PC-9 (cell line): ENCODE data around the gene CR2. TPM values are rescaled to one million over a fixed set of nuclear protein-coding genes. Genes with fewer than 3 reads are reported as not detected.

Experiments
- BruUV-seq: library from RNA; stranded (reverse); fragments of 400-500 nt; replicated peaks from 2 replicates; lab custom pipeline; 2021; lab: Mats Ljungman, UMichigan
- CTCF ChIA-PET: fragments of 300-600 bp; sonication (Branson Sonifier 250); formaldehyde crosslinking; loops from one replicate; lab custom pipeline; 2022; ENCODE audit warnings: antibody characterized with exemption; lab: Charles Lee
- POLR2A ChIA-PET: fragments of 300-600 bp; sonication (Branson Sonifier 250); formaldehyde crosslinking; loops from one replicate; lab custom pipeline; 2022; ENCODE audit warnings: antibody characterized with exemption; ENCODE audit not compliant: unreplicated experiment; lab: Charles Lee
- DNase-seq, 2 experiments: peaks; one replicate each; pipeline versions ENCODE4 v3.0.0 to v3.0.0-alpha.2; 2015 to 2022; ENCODE audit warnings: mixed read lengths in 1 of 2
- H2AFZ ChIP-seq: fragments of 200-600 bp; sonication (generic); 2 replicates; pipeline ENCODE4 v1.8.1; 2017; ENCODE audit warnings: antibody characterized with exemption
- H3F3A ChIP-seq: fragments of 200-600 bp; sonication (generic); 2 replicates; pipeline ENCODE4 v1.8.1; 2017; ENCODE audit warnings: antibody characterized with exemption, mild to moderate bottlenecking, low read depth; ENCODE audit not compliant: insufficient read depth
- H3K27ac ChIP-seq: fragments of 200-600 bp; sonication (generic); 2 replicates; pipeline ENCODE4 v1.6.1; 2016; ENCODE audit warnings: mixed run types
- H3K27me3 ChIP-seq: fragments of 200-600 bp; sonication (generic); 2 replicates; pipeline ENCODE4 v1.6.1; 2016; ENCODE audit warnings: low read depth, mixed run types; ENCODE audit not compliant: insufficient read depth
- H3K36me3 ChIP-seq: fragments of 200-600 bp; sonication (generic); 2 replicates; pipeline ENCODE4 v1.6.1; 2016; ENCODE audit warnings: low read depth, mixed run types
- H3K4me1 ChIP-seq: fragments of 200-600 bp; sonication (generic); replicated peaks from 2 replicates; pipeline ENCODE4 v1.6.1; 2016; ENCODE audit warnings: mixed run types; ENCODE audit not compliant: insufficient read depth
- H3K4me2 ChIP-seq: fragments of 200-600 bp; sonication (generic); 2 replicates; pipeline ENCODE4 v1.6.1; 2017; ENCODE audit warnings: mixed run types
- H3K4me3 ChIP-seq: fragments of 200-600 bp; sonication (generic); 2 replicates; pipeline ENCODE4 v1.6.1; 2016; ENCODE audit warnings: mixed run types
- H3K79me2 ChIP-seq: fragments of 200-600 bp; sonication (generic); 2 replicates; pipeline ENCODE4 v1.6.1; 2017; ENCODE audit warnings: low read depth, mixed run types
- H3K9me2 ChIP-seq: fragments of 200-600 bp; sonication (generic); 2 replicates; pipeline ENCODE4 v1.8.1; 2017; ENCODE audit warnings: mild to moderate bottlenecking; ENCODE audit not compliant: insufficient read depth
- H3K9me3 ChIP-seq: fragments of 200-600 bp; sonication (generic); 2 replicates; pipeline ENCODE4 v1.8.1; 2016; ENCODE audit warnings: low read depth; ENCODE audit not compliant: insufficient read depth
- H4K20me1 ChIP-seq: fragments of 200-600 bp; sonication (generic); 2 replicates; pipeline ENCODE4 v1.8.1; 2017; ENCODE audit not compliant: insufficient read depth
- CTCF ChIP-seq: fragments of 200-600 bp; sonication (generic); conservative IDR thresholded peaks from 2 replicates; pipeline ENCODE4 v1.6.1; 2017; ENCODE audit warnings: mixed run types, antibody characterized with exemption, mild to moderate bottlenecking, moderate library complexity
- EZH2 ChIP-seq: fragments of 200-600 bp; sonication (generic); IDR thresholded peaks from 2 replicates; pipeline ENCODE4 v1.8.0; 2017; ENCODE audit warnings: antibody characterized with exemption, low read depth
- intact Hi-C: fragments of 100-400 bp; cut with micrococcal nuclease; formaldehyde crosslinking; loops from one replicate; pipeline ENCODE4 v1.10.0; 2022; ENCODE audit not compliant: unreplicated experiment
- total RNA-seq: library from RNA; stranded (reverse); gene quantifications from 2 replicates; pipeline ENCODE4 v1.2.3, GENCODE V29; 2021

CR2 gene
- total RNA-seq, 1 experiment from 2014 or later, result 4.3 TPM

GRCh38 chr1:207495801-207496792 is 42.0 kb downstream of the CR2 start, which contains the start of gene CR1:
TSS of gene CR1 (plus strand) at chr1:207496157. CDS start at chr1:207496268, 111 bp downstream.
- no peaks in the 10 kb centered on the region for H3K4me1 ChIP-seq
- H3K36me3 ChIP-seq, result no peaks in the 10 kb centered on the region
- ChIA-PET POLR2A (no interaction called here), CTCF (no interaction called here)
- H4K20me1 ChIP-seq, result no peaks in the 10 kb centered on the region
- BruUV-seq, result no TSS peak
- no peaks in the 10 kb centered on the region for H3K9me2 ChIP-seq
- intact Hi-C loops, result loop anchor here (5.0 kb wide), 3 partner anchors 314 to 864 kb away; no protein-coding TSS in a partner anchor
- H3K4me3 ChIP-seq, result no peak within 1 kb of the TSS
- no peaks in the 10 kb centered on the region for H3K79me2 ChIP-seq
- DNase-seq, result no peak
- H3F3A ChIP-seq, result no peaks in the 10 kb centered on the region
- 0 out of 2 replicates have a peak, but pooled peaks cover 3% of the 10 kb centered on the region for H3K27me3 ChIP-seq
- no peak within 1 kb of the TSS for H3K4me2 ChIP-seq
- H3K27ac ChIP-seq, result no peak within 1 kb of the TSS
- TF ChIP-seq CTCF (no peak), EZH2 (no peak)
- H3K9me3 ChIP-seq, result no peaks in the 10 kb centered on the region
- no peak within 1 kb of the TSS for H2AFZ ChIP-seq

GRCh38 chr1:207497941-207498340 is 43.8 kb downstream of the CR2 start:
- H3K27ac ChIP-seq, result no peak overlapping the region
- no peak overlapping the region for H3K4me2 ChIP-seq
- H3K9me2 ChIP-seq, result no peaks in the 10 kb centered on the region
- CTCF ChIA-PET, result no interaction called here
- H3K9me3 ChIP-seq, result no peaks in the 10 kb centered on the region
- H2AFZ ChIP-seq, result no peak overlapping the region
- DNase-seq, result no peak
- no peaks in the 10 kb centered on the region for H3K36me3 ChIP-seq
- POLR2A ChIA-PET, result no interaction called here
- intact Hi-C loops, result loop anchor here (2.0 to 5.0 kb wide), 5 partner anchors 316 to 866 kb away; no protein-coding TSS in a partner anchor
- BruUV-seq, result no TSS peak
- TF ChIP-seq EZH2 (no peak), CTCF (no peak)
- no peaks in the 10 kb centered on the region for H3K4me1 ChIP-seq
- no peak overlapping the region for H3K4me3 ChIP-seq
- no peaks in the 10 kb centered on the region for H3F3A ChIP-seq
- H4K20me1 ChIP-seq, result no peaks in the 10 kb centered on the region
- peaks cover 18% of the 10 kb centered on the region for H3K27me3 ChIP-seq
- H3K79me2 ChIP-seq, result no peaks in the 10 kb centered on the region

GRCh38 chr1:207499573-207499972 is 45.4 kb downstream of the CR2 start:
- Histone ChIP-seq H3K4me1 (no peaks in the 10 kb centered on the region), H3K79me2 (no peaks in the 10 kb centered on the region), H4K20me1 (no peaks in the 10 kb centered on the region), H3K4me2 (no peak overlapping the region), H3F3A (no peaks in the 10 kb centered on the region), H3K4me3 (no peak overlapping the region), H3K36me3 (no peaks in the 10 kb centered on the region), H3K27ac (no peak overlapping the region), H3K27me3 (peaks cover 28% of the 10 kb centered on the region), H3K9me2 (no peaks in the 10 kb centered on the region), H3K9me3 (no peaks in the 10 kb centered on the region), H2AFZ (no peak overlapping the region)
- no TSS peak for BruUV-seq
- intact Hi-C loops, result loop anchor here (1.0 to 5.0 kb wide), 8 partner anchors 94 to 867 kb away; no protein-coding TSS in a partner anchor
- ChIA-PET POLR2A (no interaction called here), CTCF (interaction anchor here (0.6 to 1.2 kb wide), 4 partner anchors 178 to 587 kb away, joined by 3 to 4 read pairs (median 4); partner anchors contain the start of gene CD55)
- TF ChIP-seq EZH2 (no peak), CTCF (peak; percentile 87)
- DNase-seq, result peak; percentile 62 to 64
